HG03139 (cell line): Measurements from ENCODE around the gene OLFML3.
"Not testable (repeated sequence)": the region's sequence is repeated elsewhere in the genome, so short reads cannot be mapped to it uniquely, and the experiment has no call there.

Experiments used
- ATAC-seq: cut with Tn5 transposase; IDR thresholded peaks from one replicate; pipeline ENCODE4 v1.9.1; 2021; ENCODE audit not compliant: unreplicated experiment

Gene OLFML3

GRCh38 chr1:113948151-113948550 lies 31.1 kb upstream of the OLFML3 start:
- ATAC-seq = not testable (repeated sequence)

GRCh38 chr1:113949007-113949406 lies 30.3 kb upstream of the OLFML3 start:
- ATAC-seq = no peak

GRCh38 chr1:113950908-113951307 lies 28.4 kb upstream of the OLFML3 start:
- no peak for ATAC-seq

GRCh38 chr1:113951719-113952118 lies 27.6 kb upstream of the OLFML3 start:
- no peak for ATAC-seq

- ATAC-seq = no peak
These were observed 21.3 kb upstream of the OLFML3 start for GRCh38 chr1:113957984-113958383.

GRCh38 chr1:113958691-113959090 lies 20.6 kb upstream of the OLFML3 start:
- ATAC-seq = no peak

GRCh38 chr1:113963281-113963906 lies 15.9 kb upstream of the OLFML3 start:
- ATAC-seq = no peak

GRCh38 chr1:113965703-113966412 lies 13.4 kb upstream of the OLFML3 start:
- no peak for ATAC-seq

- no peak for ATAC-seq
These were observed 6.3 kb upstream of the OLFML3 start for GRCh38 chr1:113972954-113973353.

GRCh38 chr1:113975211-113975895 lies 3.9 kb upstream of the OLFML3 start:
- ATAC-seq = no peak

- ATAC-seq = no peak
These were observed 2.5 kb upstream of the OLFML3 start for GRCh38 chr1:113976609-113977278.

GRCh38 chr1:113977906-113978305 lies 1.4 kb upstream of the OLFML3 start:
- no peak for ATAC-seq

- no peak for ATAC-seq
These were observed 836 bp downstream of the OLFML3 start for GRCh38 chr1:113980110-113980509.

GRCh38 chr1:113981962-113982931 lies 3.0 kb downstream of the OLFML3 start:
- ATAC-seq = no peak

- ATAC-seq = no peak
These were observed 3.7 kb downstream of the OLFML3 start for GRCh38 chr1:113982949-113983348.

GRCh38 chr1:113983391-113983790 lies 4.1 kb downstream of the OLFML3 start:
- no peak for ATAC-seq

- ATAC-seq = no peak
These were observed 4.6 kb downstream of the OLFML3 start for GRCh38 chr1:113983826-113984225.

GRCh38 chr1:113984710-113985109 lies 5.4 kb downstream of the OLFML3 start:
- ATAC-seq = no peak

- ATAC-seq = no peak
These were observed 7.5 kb downstream of the OLFML3 start for GRCh38 chr1:113986802-113987201.

- ATAC-seq = no peak
These were observed 8.0 kb downstream of the OLFML3 start for GRCh38 chr1:113987259-113987658.
